ENCODE measurements around the gene WNT4.

Gene WNT4

GRCh38 chr1:22143065-22144033 lies at the start of gene WNT4:
WNT4 (minus strand) TSS chr1:22143097; CDS start chr1:22142922, 175 bp downstream.
- no peak for DNase-seq

GRCh38 chr1:22190731-22191130 lies 47.8 kb upstream of the WNT4 start:
- DNase-seq: no peak

- no peak for DNase-seq
These were observed 47.4 kb upstream of the WNT4 start for GRCh38 chr1:22190251-22190650.

- DNase-seq: no peak
These were observed 46.7 kb upstream of the WNT4 start for GRCh38 chr1:22189619-22190018.

GRCh38 chr1:22188914-22189313 lies 46.0 kb upstream of the WNT4 start:
- DNase-seq: no peak

GRCh38 chr1:22188436-22188835 lies 45.5 kb upstream of the WNT4 start:
- DNase-seq: no peak

GRCh38 chr1:22186311-22186710 lies 43.4 kb upstream of the WNT4 start:
- no peak for DNase-seq

GRCh38 chr1:22184892-22185612 lies 42.2 kb upstream of the WNT4 start:
- peak; percentile 75 for DNase-seq

GRCh38 chr1:22184454-22184853 lies 41.6 kb upstream of the WNT4 start:
- DNase-seq: no peak

- DNase-seq: no peak
These were observed 39.8 kb upstream of the WNT4 start for GRCh38 chr1:22182715-22183114.

GRCh38 chr1:22179197-22179803 lies 36.4 kb upstream of the WNT4 start:
- no peak for DNase-seq

GRCh38 chr1:22177354-22178003 lies 34.6 kb upstream of the WNT4 start:
- no peak for DNase-seq

- DNase-seq: no peak
These were observed 33.4 kb upstream of the WNT4 start for GRCh38 chr1:22176258-22176657.

- DNase-seq: no peak
These were observed 31.7 kb upstream of the WNT4 start for GRCh38 chr1:22174446-22175220.

- no peak for DNase-seq
These were observed 29.2 kb upstream of the WNT4 start for GRCh38 chr1:22171951-22172715.

GRCh38 chr1:22169816-22170215 lies 26.9 kb upstream of the WNT4 start:
- no peak for DNase-seq

GRCh38 chr1:22168412-22168973 lies 25.6 kb upstream of the WNT4 start:
- DNase-seq: no peak

- DNase-seq: no peak
These were observed 23.5 kb upstream of the WNT4 start for GRCh38 chr1:22166439-22166838.

- no peak for DNase-seq
These were observed 22.2 kb upstream of the WNT4 start for GRCh38 chr1:22164841-22165808.

GRCh38 chr1:22163564-22163963 lies 20.7 kb upstream of the WNT4 start:
- no peak for DNase-seq

Data from NCI-H1694 treated with DMSO at 0.1 percent for 48 hours (cell line).